ENCODE results near the gene THG1L. TPM values are rescaled to one million over a fixed set of nuclear protein-coding genes. Genes with fewer than 3 reads are reported as not detected.

Gene THG1L
- total RNA-seq, 6 experiments from 2014 or later, result 13.2 to 16.1 (median 13.5) TPM

DNA sequence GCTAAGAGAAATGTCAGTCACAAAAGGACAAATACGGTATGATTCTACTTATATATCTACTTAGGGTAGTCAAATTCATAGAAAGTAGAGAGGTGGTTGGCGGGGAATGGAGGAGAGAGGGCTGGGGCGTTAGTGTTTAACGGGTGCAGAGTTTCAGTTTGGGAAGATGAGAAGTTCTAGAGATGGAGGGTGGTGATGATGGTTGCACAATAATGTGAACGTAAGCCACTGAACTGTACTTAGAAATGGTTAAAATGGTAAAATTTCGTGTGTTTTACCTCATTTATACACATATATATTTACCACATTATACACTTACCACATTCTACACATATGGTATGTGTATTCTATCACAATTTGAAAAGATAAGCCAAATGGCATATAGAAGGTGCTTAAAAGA lies 48.0 kb downstream of the THG1L start:
- H3K4me1 Mint-ChIP-seq (ENCODE audit: low read depth), result no peaks in the 10 kb centered on the region
- peaks cover 2% of the 10 kb centered on the region for H3K27me3 Mint-ChIP-seq (ENCODE audit: insufficient read depth)
- no peak for DNase-seq
- no peaks in the 10 kb centered on the region for H3K9me3 Mint-ChIP-seq
- TF ChIP-seq, protein P1, sequence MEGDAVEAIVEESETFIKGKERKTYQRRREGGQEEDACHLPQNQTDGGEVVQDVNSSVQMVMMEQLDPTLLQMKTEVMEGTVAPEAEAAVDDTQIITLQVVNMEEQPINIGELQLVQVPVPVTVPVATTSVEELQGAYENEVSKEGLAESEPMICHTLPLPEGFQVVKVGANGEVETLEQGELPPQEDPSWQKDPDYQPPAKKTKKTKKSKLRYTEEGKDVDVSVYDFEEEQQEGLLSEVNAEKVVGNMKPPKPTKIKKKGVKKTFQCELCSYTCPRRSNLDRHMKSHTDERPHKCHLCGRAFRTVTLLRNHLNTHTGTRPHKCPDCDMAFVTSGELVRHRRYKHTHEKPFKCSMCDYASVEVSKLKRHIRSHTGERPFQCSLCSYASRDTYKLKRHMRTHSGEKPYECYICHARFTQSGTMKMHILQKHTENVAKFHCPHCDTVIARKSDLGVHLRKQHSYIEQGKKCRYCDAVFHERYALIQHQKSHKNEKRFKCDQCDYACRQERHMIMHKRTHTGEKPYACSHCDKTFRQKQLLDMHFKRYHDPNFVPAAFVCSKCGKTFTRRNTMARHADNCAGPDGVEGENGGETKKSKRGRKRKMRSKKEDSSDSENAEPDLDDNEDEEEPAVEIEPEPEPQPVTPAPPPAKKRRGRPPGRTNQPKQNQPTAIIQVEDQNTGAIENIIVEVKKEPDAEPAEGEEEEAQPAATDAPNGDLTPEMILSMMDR (IDR thresholded peaks at IDR 0.05), result no peak
- no peak overlapping the region for H3K27ac Mint-ChIP-seq
- peaks cover 5% of the 10 kb centered on the region; the same call in 1 of the 2 replicates for H3K36me3 Mint-ChIP-seq (ENCODE audit: low read depth)
- H3K4me3 Mint-ChIP-seq, result no peak overlapping the region

DNA sequence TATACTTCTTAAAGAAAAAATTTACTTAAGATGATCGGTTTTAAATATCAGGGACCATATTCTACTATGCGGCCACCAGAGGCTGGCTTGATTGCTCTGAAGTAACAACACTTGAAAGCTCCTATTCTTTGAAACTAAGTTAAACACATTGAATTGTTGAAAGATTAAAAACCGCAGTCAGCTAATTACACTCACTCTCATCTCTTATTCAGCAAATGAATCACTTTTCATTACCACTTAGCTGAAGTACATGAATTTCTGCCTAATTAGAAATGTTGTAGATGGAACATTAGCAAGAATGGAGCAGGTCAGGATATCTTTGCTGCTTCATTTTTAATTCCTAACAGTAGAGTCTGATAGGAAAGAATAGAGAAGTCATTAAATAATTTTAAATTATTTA lies 54.6 kb downstream of the THG1L start:
- Mint-ChIP-seq H3K27me3 (ENCODE audit: insufficient read depth) (no peaks in the 10 kb centered on the region; the same call in 1 of the 2 replicates), H3K9me3 (no peaks in the 10 kb centered on the region), H3K27ac (no peak overlapping the region), H3K36me3 (ENCODE audit: low read depth) (peaks cover 27% of the 10 kb centered on the region), H3K4me3 (no peak overlapping the region), H3K4me1 (ENCODE audit: low read depth) (no peaks in the 10 kb centered on the region)
- TF ChIP-seq, protein P1 (IDR thresholded peaks at IDR 0.05), result no peak
- DNase-seq, result no peak

Other genes starting within 250 kb of the THG1L start
- gene ADAM19, start 155.6 kb upstream of the THG1L start, total RNA-seq (2021; fragmentation: NEBNext Ultra II Directional; extraction: Animal tissue kit (Norgen Biotek cat#: 25700)), result 100 to 1,000 TPM in 2 of 6 experiments, 10 to 100 TPM in 4; 75.4 to 152 (median 83.2) TPM
- under 1 TPM in 4 of 6 experiments, not detected in 2; 0.09 to 0.19 (median 0.12) TPM for gene SOX30, start 79.0 kb upstream of the THG1L start, total RNA-seq (2021; fragmentation: NEBNext Ultra II Directional; extraction: Animal tissue kit (Norgen Biotek cat#: 25700))
- gene C5orf52, start 59.9 kb upstream of the THG1L start, total RNA-seq (2021; fragmentation: NEBNext Ultra II Directional; extraction: Animal tissue kit (Norgen Biotek cat#: 25700)), result not detected
- gene LSM11, start 12.3 kb downstream of the THG1L start, total RNA-seq (2021; fragmentation: NEBNext Ultra II Directional; extraction: Animal tissue kit (Norgen Biotek cat#: 25700)), result 1 to 10 TPM; 2.0 to 2.9 (median 2.2) TPM
- gene CLINT1, start 127.7 kb downstream of the THG1L start, total RNA-seq (2021; fragmentation: NEBNext Ultra II Directional; extraction: Animal tissue kit (Norgen Biotek cat#: 25700)), result 10 to 100 TPM; 80.7 to 90.3 (median 85.5) TPM